Breast epithelium (tissue), 3 donors: ENCODE results near the gene FBXL7.

Experiments
- CTCF ChIP-seq, 3 donors: fragments of 450-650 bp; IDR thresholded peaks; one replicate each; pipeline ENCODE4 v1.5.1; 2016 to 2017; ENCODE audit warnings: antibody characterized with exemption in 3 of 3, mild to moderate bottlenecking in 3 of 3, moderate library complexity in 3 of 3
- POLR2A ChIP-seq: fragments of 450-650 bp; IDR thresholded peaks from one replicate; pipeline ENCODE4 v1.6.1; 2016; ENCODE audit warnings: antibody characterized with exemption, mild to moderate bottlenecking, moderate library complexity
- POLR2AphosphoS5 ChIP-seq, 3 donors: sonication (generic); formaldehyde crosslinking; IDR thresholded peaks; one replicate each; pipeline ENCODE4 v1.6.1; 2017; ENCODE audit warnings: antibody characterized with exemption in 3 of 3

DNA sequence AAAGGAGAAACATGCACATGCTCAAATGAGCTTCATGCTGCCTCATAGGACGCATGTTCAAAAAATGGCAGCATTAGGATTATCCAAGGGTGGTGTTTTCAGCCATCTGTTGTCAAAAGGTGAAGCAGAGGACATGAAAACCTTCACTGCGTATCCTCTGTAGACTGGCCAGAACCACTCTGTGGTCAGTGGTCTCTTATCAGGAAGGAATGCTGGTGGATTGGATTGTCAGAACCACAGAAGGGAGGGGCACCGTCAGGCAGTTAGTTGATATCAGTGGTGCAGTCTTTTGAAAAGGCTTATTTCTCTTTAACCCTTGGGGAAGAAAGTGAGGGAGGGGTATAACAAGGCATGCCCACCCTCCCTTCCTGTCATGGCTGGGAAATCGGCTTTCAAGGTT, 100.1 kb downstream of the FBXL7 start:
- TF ChIP-seq CTCF (IDR thresholded peaks at IDR 0.05) (no peak), POLR2A (no peak), POLR2AphosphoS5 (IDR thresholded peaks at IDR 0.05) (no peak)
